Tibial nerve (tissue), 4 donors: Measurements from ENCODE around the gene EXOSC2. TPM values are rescaled to one million over a fixed set of nuclear protein-coding genes. Genes with fewer than 3 reads are reported as not detected.

ENCODE experiments used
- DNase-seq, 2 donors: peaks; one replicate each; pipeline ENCODE4 v3.0.0-alpha.2; 2019; ENCODE audit warnings: low spot score in 2 of 2
- H3K27ac ChIP-seq, 4 donors: fragments of 200-600 bp; sonication (generic) in 3 of 4; one replicate each; pipeline ENCODE4 v1.5.1; 2017 to 2019; ENCODE audit warnings: mild to moderate bottlenecking in 1 of 4
- H3K27me3 ChIP-seq, 2 donors: fragments of 200-600 bp; sonication (generic) in 1 of 2; one replicate each; pipeline versions ENCODE4 v1.5.1 to v1.6.0; 2017 to 2019
- H3K36me3 ChIP-seq, 3 donors: fragments of 200-600 bp; sonication (generic); one replicate each; pipeline ENCODE4 v1.5.1; 2018 to 2019
- H3K4me1 ChIP-seq, 4 donors: fragments of 200-600 bp; sonication (generic) in 3 of 4; one replicate each; pipeline ENCODE4 v1.5.1; 2017 to 2019
- H3K4me3 ChIP-seq, 4 donors: fragments of 200-600 bp; sonication (generic) in 3 of 4; one replicate each; pipeline ENCODE4 v1.5.1; 2017 to 2019; ENCODE audit warnings: mild to moderate bottlenecking in 1 of 4, moderate library complexity in 1 of 4
- H3K9me3 ChIP-seq, 4 donors: fragments of 200-600 bp; sonication (generic) in 3 of 4; one replicate each; pipeline ENCODE4 v1.5.1; 2017 to 2019
- CTCF ChIP-seq, 5 experiments: fragments of 200-600 bp in 3 of 5; fragments of 450-650 bp in 2 of 5; sonication (generic) in 3 of 5; IDR thresholded peaks; one replicate each; pipeline ENCODE4 v1.5.1; 2016 to 2019; ENCODE audit warnings: antibody characterized with exemption in 5 of 5, mild to moderate bottlenecking in 3 of 5, moderate library complexity in 2 of 5
- EP300 ChIP-seq, 2 donors: sonication (generic); formaldehyde crosslinking; IDR thresholded peaks; one replicate each; pipeline ENCODE4 v1.6.1; 2017; ENCODE audit warnings: antibody characterized with exemption in 2 of 2, mild to moderate bottlenecking in 1 of 2
- POLR2A ChIP-seq, 2 donors: fragments of 450-650 bp; IDR thresholded peaks; one replicate each; pipeline ENCODE4 v1.6.1; 2017; ENCODE audit warnings: antibody characterized with exemption in 2 of 2, mild to moderate bottlenecking in 2 of 2, moderate library complexity in 2 of 2
- WGBS, 2 donors: methylation state at CpG; one replicate each; pipeline ENCODE4 v1.1.5; 2018; 5-methylcytosine and 5-hydroxymethylcytosine counted together
- total RNA-seq, 4 donors: library from RNA; depleted of rRNA; stranded (reverse); fragments of >200 nt; gene quantifications; one replicate each; pipeline ENCODE4 v1.1.0, GENCODE V29; 2016

Gene EXOSC2
- total RNA-seq, 4 donors from 2014 or later: 17.3 to 26.7 (median 24.9) TPM

- no peak overlapping the region for H3K4me3 ChIP-seq
- H3K36me3 ChIP-seq: no peaks in the 10 kb centered on the region
- peaks cover 0 to 54% (median 34%) of the 10 kb centered on the region in 4 donors for H3K4me1 ChIP-seq
- no peak for DNase-seq
- no peak for TF ChIP-seq EP300 (IDR thresholded peaks at IDR 0.05)
- TF ChIP-seq POLR2A (IDR thresholded peaks at IDR 0.05): no peak
- TF ChIP-seq CTCF (IDR thresholded peaks at IDR 0.05): no peak
- 9 to 11% methylated on average over 54 of the region's 60 CpGs for WGBS, 2 donors
- no peak overlapping the region for H3K27ac ChIP-seq
- peaks cover 6 to 72% of the 10 kb centered on the region in 2 donors for H3K27me3 ChIP-seq
- H3K9me3 ChIP-seq: no peaks in the 10 kb centered on the region
Observed at GRCh38 chr9:130666393-130667119, 27.0 kb upstream of the EXOSC2 start.

GRCh38 chr9:130667120-130667435, 26.5 kb upstream of the EXOSC2 start:
- peaks cover 0 to 49% (median 32%) of the 10 kb centered on the region in 4 donors for H3K4me1 ChIP-seq
- WGBS, 2 donors: 45 to 46% methylated on average over 4 of the region's 4 CpGs
- no peak overlapping the region for H3K4me3 ChIP-seq
- H3K9me3 ChIP-seq: no peaks in the 10 kb centered on the region
- DNase-seq: no peak
- H3K36me3 ChIP-seq: no peaks in the 10 kb centered on the region
- H3K27ac ChIP-seq: no peak overlapping the region
- no peak for TF ChIP-seq CTCF (IDR thresholded peaks at IDR 0.05)
- peaks cover 6 to 67% of the 10 kb centered on the region in 2 donors for H3K27me3 ChIP-seq

- peaks cover 0 to 38% (median 27%) of the 10 kb centered on the region in 4 donors for H3K4me1 ChIP-seq
- 86 to 90% methylated on average over 11 to 12 of the region's 13 CpGs for WGBS, 2 donors
- H3K27ac ChIP-seq: no peak overlapping the region
- H3K4me3 ChIP-seq: no peak overlapping the region
- H3K27me3 ChIP-seq: peaks cover 3 to 59% of the 10 kb centered on the region in 2 donors
- H3K9me3 ChIP-seq: no peaks in the 10 kb centered on the region
- TF ChIP-seq POLR2A (IDR thresholded peaks at IDR 0.05): no peak
- TF ChIP-seq EP300 (IDR thresholded peaks at IDR 0.05): no peak
- TF ChIP-seq CTCF (IDR thresholded peaks at IDR 0.05): no peak
- H3K36me3 ChIP-seq: no peaks in the 10 kb centered on the region
- DNase-seq: no peak
Observed at GRCh38 chr9:130668196-130668595, 25.4 kb upstream of the EXOSC2 start.

- no peak for DNase-seq
- H3K9me3 ChIP-seq: no peaks in the 10 kb centered on the region
- 50 to 66% methylated on average over 9 to 12 of the region's 12 CpGs for WGBS, 2 donors
- H3K4me1 ChIP-seq: peaks cover 0 to 33% (median 24%) of the 10 kb centered on the region in 4 donors
- TF ChIP-seq EP300 (IDR thresholded peaks at IDR 0.05) (no peak), CTCF (IDR thresholded peaks at IDR 0.05) (no peak), POLR2A (IDR thresholded peaks at IDR 0.05) (no peak)
- no peak overlapping the region for H3K4me3 ChIP-seq
- H3K27ac ChIP-seq: no peak overlapping the region
- peaks cover 3 to 56% of the 10 kb centered on the region in 2 donors for H3K27me3 ChIP-seq
- no peaks in the 10 kb centered on the region for H3K36me3 ChIP-seq
Observed at GRCh38 chr9:130668659-130669058, 24.9 kb upstream of the EXOSC2 start.

GRCh38 chr9:130669965-130670364, 23.6 kb upstream of the EXOSC2 start:
- Histone ChIP-seq H3K9me3 (no peaks in the 10 kb centered on the region), H3K4me3 (no peak overlapping the region), H3K36me3 (no peaks in the 10 kb centered on the region), H3K27ac (no peak overlapping the region), H3K4me1 (peaks cover 0 to 20% (median 13%) of the 10 kb centered on the region in 4 donors), H3K27me3 (peaks cover 3 to 43% of the 10 kb centered on the region in 2 donors)
- 83 to 87% methylated on average over 4 of the region's 4 CpGs for WGBS, 2 donors
- TF ChIP-seq POLR2A (IDR thresholded peaks at IDR 0.05) (no peak), EP300 (IDR thresholded peaks at IDR 0.05) (no peak), CTCF (IDR thresholded peaks at IDR 0.05) (no peak)
- DNase-seq: no peak
